Activated naive CD8-positive, alpha-beta T cell treated with anti-CD3 and anti-CD28 coated beads, Interleukin-2, amount 50 U/mL, for 16 hours (primary cell): ENCODE results near the gene SLC35F4.
"Not testable (repeated sequence)": the region's sequence is repeated elsewhere in the genome, so short reads cannot be mapped to it uniquely, and the experiment has no call there.

Experiments
- DNase-seq: peaks from one replicate; pipeline ENCODE4 v3.0.0-alpha.2; 2020; ENCODE audit warnings: low read depth, low spot score

The SLC35F4 gene

GRCh38 chr14:57729208-57730187 is 136.4 kb downstream of the SLC35F4 start:
- DNase-seq: no peak

GRCh38 chr14:57725399-57726077 is 140.4 kb downstream of the SLC35F4 start:
- no peak for DNase-seq

GRCh38 chr14:57722141-57722540 is 143.8 kb downstream of the SLC35F4 start:
- not testable (repeated sequence) for DNase-seq

- DNase-seq: no peak
These were observed 151.4 kb downstream of the SLC35F4 start for GRCh38 chr14:57714487-57714931.

DNA sequence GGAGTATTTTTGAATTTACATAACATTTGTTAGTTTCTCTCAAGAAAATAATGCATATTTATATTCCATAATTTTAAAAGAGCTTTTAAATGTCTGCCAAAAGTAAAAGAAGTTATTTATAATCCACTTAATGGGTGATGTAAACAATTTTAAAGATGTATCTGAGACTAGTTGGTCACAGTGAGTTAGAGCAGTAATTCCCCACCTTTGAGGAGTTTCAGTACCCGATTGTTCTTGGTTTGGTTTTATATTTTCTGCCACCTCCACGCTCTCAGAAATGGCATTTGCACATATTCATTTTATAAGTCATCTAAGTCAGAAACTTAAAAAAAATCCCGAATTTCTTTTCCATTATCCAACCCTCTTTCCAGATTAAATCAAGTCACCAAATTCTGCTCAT is 153.2 kb downstream of the SLC35F4 start:
- no peak for DNase-seq

DNA sequence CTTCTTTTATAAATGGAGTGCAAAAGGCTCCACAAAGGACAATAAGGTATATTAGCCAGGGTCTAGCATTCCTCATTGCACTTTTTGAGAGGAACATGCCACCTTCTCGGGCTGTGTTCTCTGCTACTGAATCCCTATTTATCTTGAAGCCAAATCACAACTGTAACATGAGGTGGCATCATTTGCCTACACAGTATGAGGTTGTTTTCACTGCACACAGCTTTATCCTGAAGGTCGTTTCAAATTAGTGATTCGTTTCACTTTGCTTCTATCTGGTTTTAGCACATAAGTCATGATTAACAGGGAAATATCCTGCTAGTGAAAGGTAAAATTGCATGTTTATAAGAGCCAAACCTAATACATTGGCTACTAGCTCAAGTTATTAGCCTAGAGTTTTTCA is 153.8 kb downstream of the SLC35F4 start:
- DNase-seq: no peak

GRCh38 chr14:57709909-57710308 is 156.0 kb downstream of the SLC35F4 start:
- no peak for DNase-seq

GRCh38 chr14:57709086-57709485 is 156.8 kb downstream of the SLC35F4 start:
- DNase-seq: not testable (repeated sequence)

GRCh38 chr14:57707219-57707618 is 158.7 kb downstream of the SLC35F4 start:
- no peak for DNase-seq

GRCh38 chr14:57704763-57705162 is 161.1 kb downstream of the SLC35F4 start:
- no peak for DNase-seq

DNA sequence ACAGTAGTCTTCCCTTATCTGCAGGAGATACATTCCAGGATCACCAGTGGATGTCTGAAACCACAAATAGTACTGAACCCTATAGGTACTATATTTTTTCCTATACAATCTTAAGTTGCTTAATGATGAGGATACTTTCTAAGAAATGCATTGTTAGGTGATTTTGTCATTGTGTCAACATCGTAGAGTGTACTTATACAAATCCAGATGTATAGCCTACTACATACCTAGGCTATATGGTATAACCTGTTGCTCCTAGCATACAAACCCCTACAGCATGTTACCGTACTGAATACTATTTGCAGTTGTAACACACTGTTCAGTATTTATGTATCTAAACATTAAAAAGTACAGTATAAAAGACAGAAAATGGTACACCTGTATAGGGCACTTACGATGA is 165.9 kb downstream of the SLC35F4 start:
- no peak for DNase-seq

DNA sequence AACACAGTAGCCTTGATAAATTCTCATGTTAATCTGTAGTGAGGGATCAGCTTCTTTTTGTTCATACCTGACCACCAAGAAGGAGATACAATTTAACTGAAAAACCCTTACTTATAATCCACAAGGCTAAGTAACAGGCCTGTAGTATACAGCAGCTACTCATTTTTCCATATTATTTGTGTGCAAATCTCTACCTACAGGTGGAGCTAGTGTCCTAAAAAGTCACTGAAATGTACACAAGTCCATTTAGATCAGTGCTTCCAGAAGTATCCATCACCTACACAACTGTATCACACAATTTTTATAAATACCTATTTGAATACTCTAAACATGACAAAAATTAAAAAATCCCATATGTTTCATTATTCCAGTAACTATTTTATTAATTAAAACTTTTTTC is 173.2 kb downstream of the SLC35F4 start:
- DNase-seq: no peak

GRCh38 chr14:57687416-57687815 is 178.5 kb downstream of the SLC35F4 start:
- no peak for DNase-seq

- no peak for DNase-seq
These were observed 179.6 kb downstream of the SLC35F4 start for GRCh38 chr14:57686304-57686703.

- no peak for DNase-seq
These were observed 194.9 kb downstream of the SLC35F4 start for GRCh38 chr14:57671021-57671420.

GRCh38 chr14:57660208-57660607 is 205.7 kb downstream of the SLC35F4 start:
- no peak for DNase-seq

- DNase-seq: no peak
These were observed 206.8 kb downstream of the SLC35F4 start for GRCh38 chr14:57659052-57659451.

GRCh38 chr14:57657487-57657886 is 208.4 kb downstream of the SLC35F4 start:
- no peak for DNase-seq

DNA sequence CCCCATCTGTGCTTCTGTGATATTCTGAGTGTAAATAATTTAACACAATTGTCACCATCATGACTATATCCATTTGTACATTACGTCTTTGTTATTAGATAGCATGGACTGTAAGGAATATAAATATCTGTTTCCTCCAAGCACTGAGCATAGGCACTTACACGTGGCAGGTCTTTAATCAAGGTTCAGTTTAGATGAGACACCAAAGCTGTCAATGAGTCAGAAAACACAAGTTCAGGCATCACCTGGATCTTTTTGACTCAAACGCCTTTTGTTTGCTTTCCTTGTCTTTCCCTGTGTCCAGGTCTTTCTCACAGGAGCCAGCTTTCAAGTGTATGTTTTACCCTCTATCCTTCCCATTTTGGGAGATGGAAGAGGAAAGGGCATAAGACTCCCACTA is 209.0 kb downstream of the SLC35F4 start:
- DNase-seq: no peak

DNA sequence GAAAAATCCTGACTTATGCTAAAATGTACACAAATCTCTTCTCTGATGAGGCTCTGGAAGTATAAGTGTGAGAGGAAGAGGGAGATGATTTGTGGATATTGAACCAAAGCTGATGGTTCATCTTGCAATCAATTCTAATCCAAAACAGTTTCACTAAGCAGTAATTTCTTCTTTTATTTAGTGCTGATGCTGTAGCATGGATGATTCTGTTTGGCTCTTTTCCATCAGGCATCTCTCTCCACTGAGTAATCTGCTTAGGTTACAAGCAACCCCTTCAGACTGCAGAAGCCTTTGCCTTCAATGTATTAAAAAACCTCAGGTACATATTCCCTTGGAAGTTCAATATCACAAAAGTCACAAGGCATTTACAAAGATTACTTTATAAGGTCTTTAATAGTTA is 213.1 kb downstream of the SLC35F4 start:
- DNase-seq: no peak

DNA sequence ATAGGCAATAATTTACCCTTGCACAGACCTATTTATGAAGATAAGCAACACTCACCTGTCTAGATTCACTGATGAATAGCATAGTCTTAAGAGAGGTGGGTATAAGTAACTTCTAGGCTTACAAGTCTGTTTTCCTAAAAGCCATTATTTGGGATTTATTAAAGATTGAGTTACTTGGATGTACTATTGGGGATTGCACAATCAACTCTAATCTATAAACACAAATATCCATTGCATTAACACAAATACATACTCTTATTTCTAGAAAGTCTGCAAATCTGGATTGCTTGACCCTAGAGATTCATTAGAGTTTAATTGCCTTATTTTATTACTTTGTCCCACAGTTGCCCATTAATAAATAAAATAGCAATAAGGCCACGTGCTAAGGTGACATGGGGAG is 224.1 kb downstream of the SLC35F4 start:
- no peak for DNase-seq

- no peak for DNase-seq
These were observed 225.9 kb downstream of the SLC35F4 start for GRCh38 chr14:57640036-57640435.

- no peak for DNase-seq
These were observed 228.0 kb downstream of the SLC35F4 start for GRCh38 chr14:57637901-57638300.
